HT-29 (cell line): ENCODE data around the gene PRKCA. TPM values are rescaled to one million over a fixed set of nuclear protein-coding genes. Genes with fewer than 3 reads are reported as not detected.
A peak's percentile ranks its signal among the peaks of the same experiment; 100 is the strongest.

Source experiments
- DNase-seq: peaks from one replicate; pipeline ENCODE4 v3.0.0-alpha.2; 2015; ENCODE audit warnings: low spot score
- total RNA-seq: library from RNA; depleted of rRNA; stranded (reverse); fragments of >200 nt; shearing (Covaris generic); gene quantifications from 2 replicates; pipeline ENCODE4 v1.2.3, GENCODE V29; 2014

The PRKCA gene
- total RNA-seq, 1 experiment from 2014 or later = 7.1 TPM

GRCh38 chr17:66571745-66572144 lies 269.3 kb downstream of the PRKCA start:
- DNase-seq = no peak

GRCh38 chr17:66573078-66573477 lies 270.7 kb downstream of the PRKCA start:
- DNase-seq = no peak

- DNase-seq = no peak
Measured at GRCh38 chr17:66574123-66574522, 271.7 kb downstream of the PRKCA start.

GRCh38 chr17:66576473-66576872 lies 274.1 kb downstream of the PRKCA start:
- no peak for DNase-seq

- DNase-seq = no peak
Measured at GRCh38 chr17:66577041-66577440, 274.6 kb downstream of the PRKCA start.

GRCh38 chr17:66578781-66579489 lies 276.5 kb downstream of the PRKCA start:
- no peak for DNase-seq

- DNase-seq = no peak
Measured at GRCh38 chr17:66579556-66579955, 277.1 kb downstream of the PRKCA start.

- no peak for DNase-seq
Measured at GRCh38 chr17:66580184-66580955, 278.0 kb downstream of the PRKCA start.

GRCh38 chr17:66580956-66581391 lies 278.6 kb downstream of the PRKCA start:
- DNase-seq = no peak

GRCh38 chr17:66582373-66583111 lies 280.1 kb downstream of the PRKCA start:
- DNase-seq = no peak

- no peak for DNase-seq
Measured at GRCh38 chr17:66583112-66583748, 280.8 kb downstream of the PRKCA start.

- no peak for DNase-seq
Measured at GRCh38 chr17:66584927-66585326, 282.5 kb downstream of the PRKCA start.

GRCh38 chr17:66585472-66585871 lies 283.1 kb downstream of the PRKCA start:
- no peak for DNase-seq

- DNase-seq = no peak
Measured at GRCh38 chr17:66589892-66590291, 287.5 kb downstream of the PRKCA start.

- no peak for DNase-seq
Measured at GRCh38 chr17:66593116-66593515, 290.7 kb downstream of the PRKCA start.

GRCh38 chr17:66595893-66596292 lies 293.5 kb downstream of the PRKCA start:
- DNase-seq = no peak

GRCh38 chr17:66602659-66603384 lies 300.4 kb downstream of the PRKCA start:
- DNase-seq = no peak

- DNase-seq = no peak
Measured at GRCh38 chr17:66604376-66604775, 302.0 kb downstream of the PRKCA start.

- DNase-seq = no peak
Measured at GRCh38 chr17:66605541-66605940, 303.1 kb downstream of the PRKCA start.

- DNase-seq = peak; percentile 10
Measured at GRCh38 chr17:66610361-66611133, 308.1 kb downstream of the PRKCA start.
